Natural killer cell (primary cell): ENCODE measurements around the gene DACH1. TPM values are rescaled to one million over a fixed set of nuclear protein-coding genes. Genes with fewer than 3 reads are reported as not detected.

ENCODE experiments used
- ATAC-seq, 3 donors: fragments of 150-1000 bp in 2 of 3; fragments of 200-7000 bp in 1 of 3; cut with Tn5 transposase; 1 replicate in 1 of 3; 2 replicates in 2 of 3; pipeline ENCODE4 v1.10.0; 2021; ENCODE audit warnings: mild to moderate bottlenecking in 2 of 3, moderate library complexity in 2 of 3
- DNase-seq, 2 donors: peaks; one replicate each; pipeline versions ENCODE4 v3.0.0 to v3.0.0-alpha.2; 2013 to 2021; ENCODE audit warnings: mixed read lengths in 1 of 2
- H3K27ac ChIP-seq: one replicate; pipeline ENCODE4 v1.5.1; 2013; ENCODE audit warnings: mild to moderate bottlenecking, low read length
- H3K27me3 ChIP-seq: one replicate; pipeline ENCODE4 v1.6.1; 2013; ENCODE audit warnings: low read length; ENCODE audit not compliant: control insufficient read depth, insufficient read depth
- H3K36me3 ChIP-seq: one replicate; pipeline ENCODE4 v1.6.1; 2013; ENCODE audit warnings: low read length; ENCODE audit not compliant: control insufficient read depth, insufficient read depth
- H3K4me1 ChIP-seq: one replicate; pipeline ENCODE4 v1.6.1; 2013; ENCODE audit warnings: low read length; ENCODE audit not compliant: control insufficient read depth, insufficient read depth
- H3K4me3 ChIP-seq: one replicate; pipeline ENCODE4 v1.5.1; 2013; ENCODE audit warnings: low read length
- H3K9me3 ChIP-seq: one replicate; pipeline ENCODE4 v1.6.1; 2013; ENCODE audit warnings: low read length; ENCODE audit not compliant: control insufficient read depth, insufficient read depth
- H3K27ac Mint-ChIP-seq, 2 donors: one replicate each; pipeline ENCODE4 v1.8.0; 2022; ENCODE audit warnings: mild to moderate bottlenecking in 2 of 2, mixed read lengths in 2 of 2, moderate library complexity in 1 of 2
- H3K27me3 Mint-ChIP-seq, 2 donors: one replicate each; pipeline ENCODE4 v1.8.0; 2022; ENCODE audit warnings: low read depth in 2 of 2, mixed read lengths in 2 of 2
- H3K36me3 Mint-ChIP-seq: one replicate; pipeline ENCODE4 v1.8.0; 2022; ENCODE audit warnings: mixed read lengths
- H3K4me1 Mint-ChIP-seq, 2 donors: one replicate each; pipeline ENCODE4 v1.8.0; 2022; ENCODE audit warnings: mixed read lengths in 2 of 2
- H3K4me3 Mint-ChIP-seq: one replicate; pipeline ENCODE4 v1.8.0; 2022; ENCODE audit warnings: mild to moderate bottlenecking, moderate library complexity, mixed read lengths
- H3K9me3 Mint-ChIP-seq, 2 donors: one replicate each; pipeline ENCODE4 v1.8.0; 2022; ENCODE audit warnings: mixed read lengths in 2 of 2
- CTCF ChIP-seq: fragments of 200-600 bp; IDR thresholded peaks from one replicate; pipeline ENCODE4 v1.8.0; 2022; ENCODE audit warnings: antibody characterized with exemption
- WGBS: methylation state at CpG from one replicate; pipeline ENCODE4 v1.1.7; 2013; ENCODE audit warnings: missing lambda C conversion rate; ENCODE audit not compliant: insufficient coverage; 5-methylcytosine and 5-hydroxymethylcytosine counted together
- intact Hi-C: fragments of 100-400 bp; cut with micrococcal nuclease; formaldehyde crosslinking; loops from one replicate; pipeline ENCODE4 v1.14.2; 2022
- total RNA-seq, 4 donors: library from RNA; stranded (reverse); fragments of 120-200 nt in 1 of 4; gene quantifications; one replicate each; pipeline versions ENCODE4 v1.2.3 to v1.2.4, GENCODE V29; 2013 to 2022

The DACH1 gene
- total RNA-seq, 3 donors from 2014 or later (not counting 1 experiment from before 2014, with no cell fraction given): 0.29 to 2.3 (median 0.49) TPM

- H3K27me3 Mint-ChIP-seq: no peaks in the 10 kb centered on the region
- H3K9me3 Mint-ChIP-seq: peaks cover 4% of the 10 kb centered on the region in 2 donors
- intact Hi-C loops: no loop called here
- Histone ChIP-seq H3K27me3 (no peaks in the 10 kb centered on the region), H3K27ac (no peak overlapping the region), H3K4me3 (no peak overlapping the region), H3K9me3 (no peaks in the 10 kb centered on the region), H3K36me3 (no peaks in the 10 kb centered on the region), H3K4me1 (no peaks in the 10 kb centered on the region)
- no peak overlapping the region for H3K4me3 Mint-ChIP-seq
- DNase-seq: no peak
- no peaks in the 10 kb centered on the region for H3K36me3 Mint-ChIP-seq
- no peak for TF ChIP-seq CTCF
- WGBS: 78% methylated on average over 3 of the region's 3 CpGs
- H3K4me1 Mint-ChIP-seq: no peaks in the 10 kb centered on the region
- H3K27ac Mint-ChIP-seq: no peak overlapping the region
- no peak for ATAC-seq
Observed at GRCh38 chr13:71602344-71602743, 264.7 kb downstream of the DACH1 start.

GRCh38 chr13:71597150-71597549, 269.9 kb downstream of the DACH1 start:
- Mint-ChIP-seq H3K4me3 (no peak overlapping the region), H3K36me3 (peaks cover under 1% of the 10 kb centered on the region), H3K27me3 (no peaks in the 10 kb centered on the region), H3K4me1 (no peaks in the 10 kb centered on the region), H3K9me3 (peaks cover 11 to 12% of the 10 kb centered on the region in 2 donors), H3K27ac (no peak overlapping the region)
- no peaks in the 10 kb centered on the region for H3K4me1 ChIP-seq
- no peak overlapping the region for H3K4me3 ChIP-seq
- H3K9me3 ChIP-seq: no peaks in the 10 kb centered on the region
- H3K36me3 ChIP-seq: no peaks in the 10 kb centered on the region
- DNase-seq: no peak
- no peaks in the 10 kb centered on the region for H3K27me3 ChIP-seq
- WGBS: no CpG with 5 or more reads among the region's 1 CpG
- TF ChIP-seq CTCF: no peak
- no peak overlapping the region for H3K27ac ChIP-seq
- intact Hi-C loops: no loop called here
- no peak for ATAC-seq

- ATAC-seq: no peak
- peaks cover 6% of the 10 kb centered on the region for H3K36me3 Mint-ChIP-seq
Observed at GRCh38 chr13:71596116-71596515, 270.9 kb downstream of the DACH1 start.

More at GRCh38 chr13:71596116-71596515, 270.9 kb downstream of the DACH1 start:
- H3K4me3 Mint-ChIP-seq: no peak overlapping the region
- no peaks in the 10 kb centered on the region for H3K27me3 Mint-ChIP-seq
- H3K9me3 Mint-ChIP-seq: peaks cover 14% of the 10 kb centered on the region in 2 donors
- H3K27me3 ChIP-seq: no peaks in the 10 kb centered on the region
- WGBS: 98% methylated on average over 3 of the region's 3 CpGs
- H3K4me3 ChIP-seq: no peak overlapping the region
- no peaks in the 10 kb centered on the region for H3K4me1 ChIP-seq
- no peaks in the 10 kb centered on the region for H3K9me3 ChIP-seq
- H3K27ac ChIP-seq: no peak overlapping the region
- intact Hi-C loops: no loop called here
- no peak for DNase-seq
- TF ChIP-seq CTCF: no peak
- H3K4me1 Mint-ChIP-seq: no peaks in the 10 kb centered on the region
- H3K36me3 ChIP-seq: no peaks in the 10 kb centered on the region
- H3K27ac Mint-ChIP-seq: no peak overlapping the region
